ENCODE results near the gene C3orf33.

GRCh38 chr3:155736381-155736780 is 69.7 kb downstream of the C3orf33 start:
- no peak for TF ChIP-seq GATA3 (IDR thresholded peaks at IDR 0.05; ENCODE audit: low read depth, low read length)
- no peak for TF ChIP-seq GATA2 (IDR thresholded peaks at IDR 0.05; ENCODE audit: low read depth, low read length)

Data from SH-SY5Y (cell line).